T-helper 17 cell (primary cell): Measurements from ENCODE around the gene PTPRT. TPM values are rescaled to one million over a fixed set of nuclear protein-coding genes. Genes with fewer than 3 reads are reported as not detected.

ENCODE experiments used
- ATAC-seq: fragments of 150-1000 bp; cut with Tn5 transposase; 2 replicates; pipeline ENCODE4 v1.10.0; 2021; ENCODE audit warnings: mild to moderate bottlenecking, moderate library complexity
- DNase-seq, 3 donors: peaks; one replicate each; pipeline versions ENCODE4 v3.0.0 to v3.0.0-alpha.2; 2020 to 2021
- H3K9me3 ChIP-seq: one replicate; pipeline ENCODE4 v1.7.0; 2013; ENCODE audit warnings: low read length, mild to moderate bottlenecking; ENCODE audit not compliant: control insufficient read depth, poor library complexity, severe bottlenecking
- H3K27ac Mint-ChIP-seq: one replicate; pipeline ENCODE4 v1.8.0; 2022; ENCODE audit warnings: mild to moderate bottlenecking, moderate library complexity, mixed read lengths
- H3K27me3 Mint-ChIP-seq: one replicate; pipeline ENCODE4 v1.8.0; 2022; ENCODE audit warnings: mixed read lengths
- H3K36me3 Mint-ChIP-seq: one replicate; pipeline ENCODE4 v1.8.0; 2022; ENCODE audit warnings: low read depth, mixed read lengths
- H3K4me1 Mint-ChIP-seq: one replicate; pipeline ENCODE4 v1.8.0; 2022; ENCODE audit warnings: mild to moderate bottlenecking, mixed read lengths
- H3K4me3 Mint-ChIP-seq: one replicate; pipeline ENCODE4 v1.8.0; 2022; ENCODE audit warnings: mild to moderate bottlenecking, moderate library complexity, mixed read lengths
- total RNA-seq, 4 donors: library from RNA in 2 of 4; stranded (reverse) in 2 of 4; gene quantifications; one replicate each; pipeline ENCODE4 v1.2.3 and lab custom pipeline; 2022 to 2026

Gene PTPRT
- total RNA-seq, 2 donors from 2014 or later: not detected

DNA sequence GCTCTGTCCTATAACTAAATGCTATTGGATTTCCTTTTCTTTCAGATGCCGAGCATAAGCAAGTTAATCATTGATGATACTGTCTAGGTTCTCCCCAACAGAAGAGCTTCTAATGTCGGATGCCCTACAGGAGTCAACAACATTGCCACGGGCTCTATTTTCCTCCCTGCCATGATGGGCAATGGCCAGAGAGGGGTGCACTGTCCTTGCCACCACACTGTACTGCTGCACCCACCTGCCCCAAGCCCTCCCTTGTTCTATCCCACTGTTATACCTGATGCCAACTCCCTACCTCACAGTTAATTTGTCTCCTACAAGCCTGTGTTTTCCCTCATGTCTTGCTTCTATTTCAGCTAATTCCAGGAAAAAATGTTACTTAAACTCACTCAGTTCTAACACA lies 797.9 kb downstream of the PTPRT start:
- ATAC-seq: no peak
- no peaks in the 10 kb centered on the region for H3K9me3 ChIP-seq
- H3K27ac Mint-ChIP-seq: no peak overlapping the region

DNA sequence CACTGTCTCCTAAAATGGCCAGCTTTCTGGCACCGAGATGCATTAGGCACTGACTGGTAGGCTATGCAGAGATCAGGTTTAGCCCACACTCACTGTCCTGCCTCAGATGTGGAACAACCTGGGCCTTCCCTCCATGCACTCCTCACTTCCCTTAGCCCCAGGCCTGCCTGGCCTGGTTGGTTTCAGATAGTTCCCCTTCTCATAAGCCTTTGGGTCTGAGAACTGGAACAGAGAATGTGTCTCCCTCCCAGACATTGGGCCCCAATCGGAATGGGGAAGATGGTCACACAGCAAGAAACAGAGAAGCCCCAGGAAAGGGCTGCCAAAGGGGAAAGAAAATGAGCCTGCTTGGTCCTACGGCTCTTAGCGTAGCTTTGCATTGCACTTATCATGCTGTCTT lies 809.4 kb downstream of the PTPRT start:
- H3K36me3 Mint-ChIP-seq: no peaks in the 10 kb centered on the region
- DNase-seq (no peak), ATAC-seq (no peak)
- H3K9me3 ChIP-seq: no peaks in the 10 kb centered on the region
- no peak overlapping the region for H3K4me3 Mint-ChIP-seq
- H3K27ac Mint-ChIP-seq: no peak overlapping the region
- no peaks in the 10 kb centered on the region for H3K27me3 Mint-ChIP-seq
- no peaks in the 10 kb centered on the region for H3K4me1 Mint-ChIP-seq

More for the DNA sequence above, 797.9 kb downstream of the PTPRT start:
- no peaks in the 10 kb centered on the region for H3K36me3 Mint-ChIP-seq
- no peak for DNase-seq
- H3K27me3 Mint-ChIP-seq: no peaks in the 10 kb centered on the region
- H3K4me3 Mint-ChIP-seq: no peak overlapping the region
- H3K4me1 Mint-ChIP-seq: no peaks in the 10 kb centered on the region

DNA sequence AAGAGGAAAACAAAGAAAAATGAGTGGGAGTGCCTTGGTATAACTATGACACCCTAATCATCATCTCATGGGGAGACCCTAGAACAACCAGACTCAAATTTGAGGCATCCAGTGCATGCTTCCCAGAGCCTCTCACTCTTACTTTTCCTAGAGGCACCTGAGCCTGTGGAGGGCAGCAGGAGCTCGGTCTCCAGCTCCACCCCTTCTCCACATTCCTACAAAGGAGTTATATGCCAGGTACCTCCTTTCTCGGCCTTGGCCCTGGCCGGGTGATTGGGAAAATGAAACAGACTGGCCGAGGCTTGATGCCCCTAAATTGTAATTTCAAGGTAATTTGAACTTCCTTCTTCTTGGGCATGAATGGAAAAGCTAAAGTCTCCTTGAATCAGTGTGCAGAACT lies 810.3 kb downstream of the PTPRT start:
- Mint-ChIP-seq H3K27me3 (no peaks in the 10 kb centered on the region), H3K27ac (no peak overlapping the region), H3K36me3 (no peaks in the 10 kb centered on the region), H3K4me1 (no peaks in the 10 kb centered on the region), H3K4me3 (no peak overlapping the region)
- H3K9me3 ChIP-seq: no peaks in the 10 kb centered on the region
- no peak for ATAC-seq
- DNase-seq: no peak

DNA sequence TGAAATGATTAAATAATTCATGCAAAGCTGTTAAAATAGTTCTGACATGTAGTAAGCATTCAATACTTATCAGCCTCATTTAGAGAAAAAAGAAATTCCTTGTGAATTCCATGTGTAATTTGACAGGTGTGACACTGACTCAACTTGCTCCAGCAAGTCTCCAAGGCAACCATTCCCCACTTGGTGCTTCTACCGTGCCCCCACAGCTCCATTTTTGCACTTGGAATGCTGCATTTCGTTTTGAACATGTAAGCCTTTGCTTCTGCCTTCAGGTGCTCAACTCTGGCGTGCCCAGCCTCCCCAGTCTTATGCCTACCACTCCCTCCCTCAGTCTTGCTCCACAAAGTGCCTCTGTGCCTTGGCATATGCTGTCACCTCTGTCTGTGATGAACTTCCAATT lies 810.9 kb downstream of the PTPRT start:
- no peaks in the 10 kb centered on the region for H3K9me3 ChIP-seq
- no peaks in the 10 kb centered on the region for H3K27me3 Mint-ChIP-seq
- H3K4me3 Mint-ChIP-seq: no peak overlapping the region
- ATAC-seq: no peak
- DNase-seq: no peak
- H3K4me1 Mint-ChIP-seq: no peaks in the 10 kb centered on the region
- no peak overlapping the region for H3K27ac Mint-ChIP-seq
- H3K36me3 Mint-ChIP-seq: no peaks in the 10 kb centered on the region

DNA sequence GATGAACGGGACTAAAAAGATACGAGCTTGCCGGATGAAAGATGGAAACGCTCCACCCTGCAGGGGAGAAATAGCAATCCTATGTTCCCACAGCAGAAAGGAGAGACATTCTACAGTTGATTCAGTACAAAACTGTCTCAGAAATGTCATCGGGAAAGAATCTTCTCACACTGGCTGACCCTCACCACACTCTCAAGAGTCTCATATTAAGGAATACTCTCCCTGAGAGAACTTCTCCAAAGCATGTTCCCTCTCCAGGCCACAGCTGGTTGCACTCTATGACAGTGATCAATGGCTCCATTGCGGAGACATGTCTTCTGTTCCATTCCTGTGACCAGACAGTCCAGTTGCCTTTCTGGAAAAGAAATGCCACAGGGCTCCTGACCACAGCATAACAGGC lies 813.6 kb downstream of the PTPRT start:
- ATAC-seq: no peak

DNA sequence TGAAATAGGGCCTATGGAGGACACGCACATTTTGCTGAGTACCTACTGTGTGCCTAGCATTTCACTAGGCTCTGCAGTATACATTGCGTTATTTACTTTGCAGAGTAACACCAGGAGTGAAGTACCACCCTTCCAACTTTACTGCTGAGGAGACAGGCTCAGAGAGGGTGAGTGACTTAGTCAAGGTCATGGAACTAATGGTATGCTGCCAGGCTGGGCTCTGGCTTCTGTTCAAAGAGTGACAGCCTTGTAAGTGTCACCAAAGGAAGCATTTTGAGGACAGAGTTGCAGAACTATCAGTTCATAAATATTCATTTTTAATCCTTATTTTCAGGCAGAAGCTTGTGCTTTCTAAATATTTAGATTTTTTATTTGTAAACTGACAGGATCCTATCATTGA lies 816.7 kb downstream of the PTPRT start:
- H3K4me3 Mint-ChIP-seq: no peak overlapping the region
- H3K4me1 Mint-ChIP-seq: no peaks in the 10 kb centered on the region
- DNase-seq (no peak), ATAC-seq (no peak)
- no peaks in the 10 kb centered on the region for H3K27me3 Mint-ChIP-seq
- H3K27ac Mint-ChIP-seq: no peak overlapping the region
- no peaks in the 10 kb centered on the region for H3K36me3 Mint-ChIP-seq
- no peaks in the 10 kb centered on the region for H3K9me3 ChIP-seq

More for the DNA sequence above, 813.6 kb downstream of the PTPRT start:
- H3K9me3 ChIP-seq: no peaks in the 10 kb centered on the region
- no peaks in the 10 kb centered on the region for H3K36me3 Mint-ChIP-seq
- no peaks in the 10 kb centered on the region for H3K4me1 Mint-ChIP-seq
- DNase-seq: no peak
- no peaks in the 10 kb centered on the region for H3K27me3 Mint-ChIP-seq
- no peak overlapping the region for H3K4me3 Mint-ChIP-seq
- no peak overlapping the region for H3K27ac Mint-ChIP-seq

DNA sequence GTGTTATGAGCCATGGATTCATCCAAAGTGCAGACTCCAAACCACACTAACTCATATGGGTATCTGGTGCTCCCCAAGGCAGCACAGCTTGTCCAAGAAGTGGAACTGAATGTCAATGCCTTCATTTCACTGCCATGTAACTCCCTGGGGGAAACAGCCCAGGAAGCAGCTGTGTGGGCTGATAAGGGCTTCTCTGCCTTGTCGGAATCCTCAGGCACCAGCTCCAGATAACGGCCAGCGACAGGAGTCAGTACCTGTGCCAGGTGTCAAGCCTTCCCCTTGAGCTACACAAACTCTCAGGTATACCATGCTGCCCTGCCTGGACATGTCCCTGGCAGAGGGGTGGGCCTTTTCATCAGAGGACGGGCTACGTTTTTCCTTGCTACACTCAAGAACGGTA lies 819.6 kb downstream of the PTPRT start:
- Mint-ChIP-seq H3K4me1 (no peaks in the 10 kb centered on the region), H3K27ac (no peak overlapping the region), H3K4me3 (no peak overlapping the region), H3K36me3 (no peaks in the 10 kb centered on the region), H3K27me3 (no peaks in the 10 kb centered on the region)
- DNase-seq (no peak), ATAC-seq (no peak)
- H3K9me3 ChIP-seq: no peaks in the 10 kb centered on the region

DNA sequence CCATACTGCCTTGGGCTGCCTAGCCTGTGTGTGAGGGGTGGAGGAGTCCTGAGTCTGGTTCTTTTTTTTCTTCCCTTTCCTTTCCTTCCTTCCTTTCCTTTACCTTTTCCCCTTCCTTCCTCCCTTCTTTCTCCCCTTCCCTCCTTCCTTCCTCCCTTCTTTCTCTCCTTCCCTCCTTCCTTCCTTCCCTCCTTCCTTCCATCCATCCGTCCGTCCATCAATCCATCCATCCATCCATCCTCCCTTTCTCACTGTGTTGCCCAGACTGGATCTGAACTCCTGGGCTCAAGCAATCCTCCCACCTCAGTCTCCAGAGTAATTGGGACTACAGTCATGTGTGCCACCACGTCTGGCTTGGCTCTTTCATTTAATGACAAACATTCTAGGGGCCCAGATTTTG lies 820.8 kb downstream of the PTPRT start:
- no peak overlapping the region for H3K4me3 Mint-ChIP-seq
- H3K27ac Mint-ChIP-seq: no peak overlapping the region
- no peak for DNase-seq
- no peak for ATAC-seq
- H3K36me3 Mint-ChIP-seq: no peaks in the 10 kb centered on the region
- no peaks in the 10 kb centered on the region for H3K4me1 Mint-ChIP-seq
- H3K27me3 Mint-ChIP-seq: no peaks in the 10 kb centered on the region
- no peaks in the 10 kb centered on the region for H3K9me3 ChIP-seq

DNA sequence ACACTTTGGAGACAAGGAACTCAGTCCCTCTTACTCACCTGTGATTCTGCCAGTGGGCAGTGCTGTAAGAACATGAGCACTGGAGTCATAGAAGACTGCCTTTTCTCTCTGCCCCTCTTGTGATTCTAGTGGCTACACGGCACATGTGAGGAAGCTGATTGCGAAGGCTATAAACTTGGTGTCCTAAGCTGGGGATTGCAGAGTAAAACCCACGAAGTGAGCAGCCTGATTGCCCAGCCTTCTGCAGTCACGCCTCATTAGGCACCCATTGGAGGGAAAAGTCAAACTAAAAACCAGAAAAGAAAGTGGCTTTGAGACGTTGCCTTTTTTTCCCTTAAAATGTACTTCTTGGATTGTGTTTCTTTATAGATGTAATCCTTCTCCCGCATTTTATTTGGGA lies 823.1 kb downstream of the PTPRT start:
- H3K27me3 Mint-ChIP-seq: no peaks in the 10 kb centered on the region
- no peaks in the 10 kb centered on the region for H3K4me1 Mint-ChIP-seq
- no peak overlapping the region for H3K4me3 Mint-ChIP-seq
- H3K36me3 Mint-ChIP-seq: no peaks in the 10 kb centered on the region
- no peak for ATAC-seq
- no peak overlapping the region for H3K27ac Mint-ChIP-seq
- no peak for DNase-seq
- H3K9me3 ChIP-seq: no peaks in the 10 kb centered on the region

DNA sequence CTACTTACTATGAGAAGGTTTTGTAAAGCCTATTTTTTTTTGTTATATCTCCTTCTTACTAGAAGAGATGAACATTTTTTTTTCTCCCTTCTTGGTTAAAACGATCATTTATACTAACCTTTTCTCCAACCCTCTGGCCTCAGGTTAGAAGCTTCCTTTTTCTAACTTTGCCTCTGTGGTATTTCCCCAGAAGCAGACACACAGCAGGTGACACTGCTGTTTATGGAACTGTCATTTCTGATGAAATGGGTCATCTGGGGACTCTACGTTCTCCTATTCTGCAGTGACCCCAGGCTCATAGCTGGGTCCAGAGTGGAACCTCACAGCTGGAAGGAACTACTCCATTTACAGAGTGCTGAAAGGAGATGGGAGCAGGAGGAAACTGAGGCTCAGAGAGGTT lies 825.3 kb downstream of the PTPRT start:
- no peaks in the 10 kb centered on the region for H3K27me3 Mint-ChIP-seq
- H3K27ac Mint-ChIP-seq: no peak overlapping the region
- no peak for ATAC-seq
- no peaks in the 10 kb centered on the region for H3K9me3 ChIP-seq
- H3K4me1 Mint-ChIP-seq: no peaks in the 10 kb centered on the region
- no peak for DNase-seq
- H3K4me3 Mint-ChIP-seq: no peak overlapping the region
- H3K36me3 Mint-ChIP-seq: no peaks in the 10 kb centered on the region

DNA sequence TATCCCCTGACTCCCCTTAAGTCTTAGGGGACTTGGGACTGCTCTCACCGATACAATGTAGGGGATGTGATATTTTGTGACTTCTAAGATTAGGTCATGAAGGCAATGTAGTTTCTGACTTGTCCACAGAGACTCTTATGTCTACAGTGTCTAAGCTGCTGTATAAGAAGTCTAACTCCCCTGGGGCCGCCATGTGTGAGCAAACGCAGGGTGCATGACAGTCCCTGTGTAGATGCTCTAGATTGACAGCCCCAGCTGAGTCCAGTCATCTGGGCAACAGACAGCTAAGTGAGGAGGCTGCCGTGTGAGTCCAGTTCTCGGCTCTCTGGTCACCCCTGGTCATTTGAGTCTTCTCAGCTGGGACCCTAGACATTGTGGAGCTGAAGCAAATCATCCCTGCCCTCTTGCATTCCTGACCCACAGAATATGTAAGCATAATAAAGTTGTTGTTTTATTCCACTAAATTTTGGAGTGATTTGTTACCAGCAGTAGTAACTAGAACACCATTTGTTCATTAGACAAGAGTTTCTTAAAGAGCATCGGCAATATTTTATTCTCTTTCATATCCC lies 828.2 kb downstream of the PTPRT start:
- DNase-seq (no peak), ATAC-seq (no peak)
- H3K36me3 Mint-ChIP-seq: no peaks in the 10 kb centered on the region
- H3K27ac Mint-ChIP-seq: no peak overlapping the region
- H3K9me3 ChIP-seq: no peaks in the 10 kb centered on the region
- H3K4me1 Mint-ChIP-seq: no peaks in the 10 kb centered on the region
- H3K27me3 Mint-ChIP-seq: no peaks in the 10 kb centered on the region
- no peak overlapping the region for H3K4me3 Mint-ChIP-seq

DNA sequence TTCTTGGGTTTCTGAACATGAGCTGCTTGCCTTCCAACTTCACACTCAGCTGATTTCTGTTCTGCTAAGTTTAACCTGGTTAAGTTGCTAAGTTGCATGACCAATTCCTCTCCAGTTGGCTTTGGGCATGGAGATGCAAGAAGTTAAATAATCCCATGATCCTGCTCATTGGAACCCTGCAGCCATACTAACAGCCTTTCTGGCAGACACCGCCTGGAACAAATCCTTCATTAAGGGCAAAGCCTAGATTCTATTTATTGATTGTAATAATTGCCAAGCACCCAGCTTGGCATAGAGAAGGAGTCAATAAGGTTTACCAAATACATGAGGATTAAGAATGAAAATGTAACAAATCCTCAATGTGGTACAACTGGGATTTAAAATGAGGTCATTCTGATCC lies 829.1 kb downstream of the PTPRT start:
- ATAC-seq: no peak
- H3K36me3 Mint-ChIP-seq: no peaks in the 10 kb centered on the region
- H3K27ac Mint-ChIP-seq: no peak overlapping the region
- no peaks in the 10 kb centered on the region for H3K9me3 ChIP-seq
- no peak for DNase-seq
- H3K4me1 Mint-ChIP-seq: no peaks in the 10 kb centered on the region
- H3K27me3 Mint-ChIP-seq: no peaks in the 10 kb centered on the region
- no peak overlapping the region for H3K4me3 Mint-ChIP-seq

DNA sequence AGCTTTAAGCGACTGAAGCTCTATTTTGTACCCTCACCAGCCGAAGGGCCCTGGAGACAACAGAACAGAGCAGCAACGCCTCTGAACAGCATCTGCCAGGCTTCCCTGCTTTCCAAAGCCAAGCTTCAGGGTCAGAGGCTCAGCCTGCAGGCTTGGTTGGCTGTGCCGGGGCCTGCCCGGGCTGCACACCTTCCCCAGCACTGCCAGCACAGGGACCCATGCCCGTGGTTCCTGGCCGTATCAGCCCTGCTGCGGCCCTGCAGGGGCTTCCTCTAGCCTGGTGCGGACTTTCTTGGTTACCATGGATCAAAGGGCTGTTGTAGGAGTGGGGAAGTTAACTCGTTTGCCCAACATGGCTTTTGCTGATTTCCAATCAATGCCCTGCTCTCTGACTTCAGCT lies 830.1 kb downstream of the PTPRT start:
- Mint-ChIP-seq H3K27me3 (no peaks in the 10 kb centered on the region), H3K4me3 (no peak overlapping the region), H3K27ac (no peak overlapping the region), H3K36me3 (no peaks in the 10 kb centered on the region), H3K4me1 (no peaks in the 10 kb centered on the region)
- H3K9me3 ChIP-seq: no peaks in the 10 kb centered on the region
- no peak for DNase-seq
- ATAC-seq: no peak

DNA sequence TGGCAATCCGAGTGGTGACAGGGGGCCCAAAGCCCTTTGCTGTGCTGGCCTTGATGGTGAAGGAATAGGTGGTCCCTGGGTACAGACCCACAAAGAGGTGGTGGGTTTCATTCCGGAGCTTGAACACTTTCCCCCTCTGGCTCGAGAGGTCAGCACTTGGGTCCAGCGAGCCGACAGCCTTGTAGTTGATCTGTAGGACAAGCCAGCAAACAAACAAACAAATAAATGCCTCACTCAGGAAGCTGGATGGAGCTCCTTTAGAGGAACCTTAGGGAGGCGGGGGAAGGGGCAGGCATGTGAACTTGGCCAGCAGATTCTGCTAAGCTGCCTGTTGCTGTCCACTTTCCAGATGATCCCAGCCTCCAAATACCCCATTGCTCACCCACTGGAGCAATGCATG lies 837.6 kb downstream of the PTPRT start:
- no peak for DNase-seq
- Mint-ChIP-seq H3K36me3 (no peaks in the 10 kb centered on the region), H3K4me3 (no peak overlapping the region), H3K27me3 (no peaks in the 10 kb centered on the region), H3K4me1 (no peaks in the 10 kb centered on the region), H3K27ac (no peak overlapping the region)
- ATAC-seq: no peak
- no peaks in the 10 kb centered on the region for H3K9me3 ChIP-seq
